Caco-2 (cell line): ENCODE results near the gene DLGAP4. TPM values are rescaled to one million over a fixed set of nuclear protein-coding genes. Genes with fewer than 3 reads are reported as not detected.

Source experiments
- BruUV-seq: library from RNA; stranded (reverse); fragments of 400-500 nt; replicated peaks from 2 replicates; lab custom pipeline; 2021; lab: Mats Ljungman, UMichigan
- CTCF ChIA-PET: fragments of 300-600 bp; sonication (Branson Sonifier 250); formaldehyde crosslinking; loops from one replicate; lab custom pipeline; 2022; ENCODE audit warnings: antibody characterized with exemption; lab: Charles Lee
- POLR2A ChIA-PET: fragments of 300-600 bp; sonication (Branson Sonifier 250); formaldehyde crosslinking; loops from one replicate; lab custom pipeline; 2022; ENCODE audit warnings: antibody characterized with exemption; lab: Charles Lee
- DNase-seq, 2 experiments: peaks; one replicate each; pipeline versions ENCODE4 v3.0.0 to v3.0.0-alpha.2; 2020 to 2022
- H3K27me3 ChIP-seq: replicated peaks from 2 replicates; pipeline ENCODE4 v1.6.0; 2011; ENCODE audit warnings: low read length; ENCODE audit not compliant: control insufficient read depth, insufficient read depth
- H3K36me3 ChIP-seq: 2 replicates; pipeline ENCODE4 v1.5.1; 2011; ENCODE audit warnings: low read length; ENCODE audit not compliant: control insufficient read depth, insufficient read depth
- H3K4me1 ChIP-seq: fragments of 250-450 bp; sonication (Bioruptor Pico); 2 replicates; pipeline ENCODE4 v1.5.1; 2020; ENCODE audit warnings: mild to moderate bottlenecking
- H3K4me3 ChIP-seq: 2 replicates; pipeline ENCODE4 v1.5.1; 2011; ENCODE audit warnings: low read depth, mild to moderate bottlenecking, control low read depth, low read length
- H3K9me3 ChIP-seq: fragments of 250-450 bp; sonication (Bioruptor Pico); 2 replicates; pipeline ENCODE4 v1.5.1; 2020; ENCODE audit warnings: mild to moderate bottlenecking, moderate library complexity
- H3K27ac Mint-ChIP-seq: one replicate; pipeline ENCODE4 v1.8.0; 2022; ENCODE audit warnings: mixed read lengths; ENCODE audit not compliant: unreplicated experiment
- H3K27me3 Mint-ChIP-seq: one replicate; pipeline ENCODE4 v1.8.0; 2022; ENCODE audit warnings: mixed read lengths; ENCODE audit not compliant: insufficient read depth, unreplicated experiment
- H3K36me3 Mint-ChIP-seq: one replicate; pipeline ENCODE4 v1.8.0; 2022; ENCODE audit warnings: mild to moderate bottlenecking, mixed read lengths; ENCODE audit not compliant: insufficient read depth, unreplicated experiment
- H3K4me1 Mint-ChIP-seq: one replicate; pipeline ENCODE4 v1.8.0; 2022; ENCODE audit warnings: low read depth, mixed read lengths; ENCODE audit not compliant: unreplicated experiment
- H3K4me3 Mint-ChIP-seq: one replicate; pipeline ENCODE4 v1.8.0; 2022; ENCODE audit warnings: mild to moderate bottlenecking, moderate library complexity, mixed read lengths; ENCODE audit not compliant: unreplicated experiment
- H3K9me3 Mint-ChIP-seq: one replicate; pipeline ENCODE4 v1.8.0; 2022; ENCODE audit warnings: mixed read lengths; ENCODE audit not compliant: unreplicated experiment
- intact Hi-C: fragments of 100-400 bp; cut with micrococcal nuclease; formaldehyde crosslinking; loops from one replicate; pipeline ENCODE4 v1.10.0; 2022; ENCODE audit not compliant: unreplicated experiment
- total RNA-seq: library from RNA; stranded (reverse); gene quantifications from 2 replicates; pipeline ENCODE4 v1.2.3, GENCODE V29; 2022
- TF ChIP-seq, protein P1 (sequence below), 2 experiments: fragments of 200-600 bp in 1 of 2; IDR thresholded peaks; 1 replicate in 1 of 2; 2 replicates in 1 of 2; pipeline versions ENCODE4 v1.5.1 to v1.8.0; 2011 to 2022; ENCODE audit warnings: antibody characterized with exemption in 1 of 2, control low read depth in 1 of 2, inconsistent platforms in 1 of 2, low read depth in 1 of 2, low read length in 1 of 2, mild to moderate bottlenecking in 1 of 2, moderate library complexity in 1 of 2; ENCODE audit not compliant: insufficient read depth in 1 of 2, severe bottlenecking in 1 of 2, unreplicated experiment in 1 of 2

The DLGAP4 gene
- total RNA-seq, 1 experiment from 2014 or later, result 122 TPM

GRCh38 chr20:36312724-36313441 lies 6.7 kb downstream of the DLGAP4 start:
- Mint-ChIP-seq H3K36me3 (no peaks in the 10 kb centered on the region), H3K4me3 (no peak overlapping the region), H3K9me3 (no peaks in the 10 kb centered on the region), H3K27ac (no peak overlapping the region), H3K4me1 (no peaks in the 10 kb centered on the region), H3K27me3 (peaks cover 21% of the 10 kb centered on the region)
- BruUV-seq, result no TSS peak
- no peak for DNase-seq
- no peaks in the 10 kb centered on the region for H3K4me1 ChIP-seq
- ChIA-PET CTCF (interaction anchor here (0.9 to 1.1 kb wide), 2 partner anchors 39 to 110 kb away, joined by 3 read pairs; no protein-coding TSS in a partner anchor), POLR2A (no interaction called here)
- intact Hi-C loops, result no loop called here
- H3K36me3 ChIP-seq, result no peaks in the 10 kb centered on the region
- H3K9me3 ChIP-seq, result no peaks in the 10 kb centered on the region
- 0 out of 2 replicates have a peak, but pooled peaks cover 1% of the 10 kb centered on the region for H3K27me3 ChIP-seq
- no peak overlapping the region for H3K4me3 ChIP-seq
- TF ChIP-seq, protein P1, sequence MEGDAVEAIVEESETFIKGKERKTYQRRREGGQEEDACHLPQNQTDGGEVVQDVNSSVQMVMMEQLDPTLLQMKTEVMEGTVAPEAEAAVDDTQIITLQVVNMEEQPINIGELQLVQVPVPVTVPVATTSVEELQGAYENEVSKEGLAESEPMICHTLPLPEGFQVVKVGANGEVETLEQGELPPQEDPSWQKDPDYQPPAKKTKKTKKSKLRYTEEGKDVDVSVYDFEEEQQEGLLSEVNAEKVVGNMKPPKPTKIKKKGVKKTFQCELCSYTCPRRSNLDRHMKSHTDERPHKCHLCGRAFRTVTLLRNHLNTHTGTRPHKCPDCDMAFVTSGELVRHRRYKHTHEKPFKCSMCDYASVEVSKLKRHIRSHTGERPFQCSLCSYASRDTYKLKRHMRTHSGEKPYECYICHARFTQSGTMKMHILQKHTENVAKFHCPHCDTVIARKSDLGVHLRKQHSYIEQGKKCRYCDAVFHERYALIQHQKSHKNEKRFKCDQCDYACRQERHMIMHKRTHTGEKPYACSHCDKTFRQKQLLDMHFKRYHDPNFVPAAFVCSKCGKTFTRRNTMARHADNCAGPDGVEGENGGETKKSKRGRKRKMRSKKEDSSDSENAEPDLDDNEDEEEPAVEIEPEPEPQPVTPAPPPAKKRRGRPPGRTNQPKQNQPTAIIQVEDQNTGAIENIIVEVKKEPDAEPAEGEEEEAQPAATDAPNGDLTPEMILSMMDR (IDR thresholded peaks at IDR 0.05; ENCODE audit: insufficient read depth in 1 of 2, low read depth in 1 of 2, low read length in 1 of 2, severe bottlenecking in 1 of 2, unreplicated experiment in 1 of 2), result no peak

DNA sequence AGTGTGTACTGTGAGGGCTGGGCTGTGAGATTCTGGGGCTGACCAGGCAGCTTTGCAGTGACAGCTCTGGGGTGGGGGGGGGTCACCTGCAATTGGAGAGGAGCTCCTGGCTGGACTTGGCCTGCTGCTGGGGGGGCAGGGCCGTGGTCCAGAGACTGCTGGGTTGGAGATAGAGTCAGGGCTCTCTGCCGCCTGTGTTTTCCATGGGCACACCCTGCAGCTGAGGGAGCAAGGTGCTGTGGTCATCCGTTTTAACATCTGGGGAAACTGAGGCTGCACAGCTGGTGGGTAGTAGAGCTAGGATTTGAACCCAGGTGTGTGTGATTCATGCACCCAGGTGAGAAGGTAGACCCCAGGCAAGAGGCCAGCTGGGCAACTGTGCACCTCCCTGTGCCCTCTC lies 7.3 kb downstream of the DLGAP4 start:
- Histone ChIP-seq H3K4me3 (no peak overlapping the region), H3K27me3 (0 out of 2 replicates have a peak, but pooled peaks cover 1% of the 10 kb centered on the region), H3K36me3 (no peaks in the 10 kb centered on the region), H3K9me3 (no peaks in the 10 kb centered on the region), H3K4me1 (no peaks in the 10 kb centered on the region)
- CTCF ChIA-PET, result interaction anchor here (0.9 to 1.1 kb wide), 2 partner anchors 40 to 111 kb away, joined by 3 read pairs; no protein-coding TSS in a partner anchor
- Mint-ChIP-seq H3K36me3 (no peaks in the 10 kb centered on the region), H3K4me3 (no peak overlapping the region), H3K9me3 (no peaks in the 10 kb centered on the region), H3K27me3 (peaks cover 21% of the 10 kb centered on the region), H3K4me1 (no peaks in the 10 kb centered on the region), H3K27ac (no peak overlapping the region)
- TF ChIP-seq, protein P1 (IDR thresholded peaks at IDR 0.05; ENCODE audit: insufficient read depth in 1 of 2, low read depth in 1 of 2, low read length in 1 of 2, severe bottlenecking in 1 of 2, unreplicated experiment in 1 of 2), result no peak
- no TSS peak for BruUV-seq
- POLR2A ChIA-PET, result no interaction called here
- no peak for DNase-seq
- intact Hi-C loops, result no loop called here

GRCh38 chr20:36313926-36314325 lies 7.8 kb downstream of the DLGAP4 start:
- Mint-ChIP-seq H3K4me3 (no peak overlapping the region), H3K27ac (no peak overlapping the region), H3K36me3 (no peaks in the 10 kb centered on the region), H3K27me3 (peaks cover 20% of the 10 kb centered on the region), H3K4me1 (no peaks in the 10 kb centered on the region), H3K9me3 (no peaks in the 10 kb centered on the region)
- Histone ChIP-seq H3K4me3 (no peak overlapping the region), H3K4me1 (no peaks in the 10 kb centered on the region), H3K27me3 (0 out of 2 replicates have a peak, but pooled peaks cover 1% of the 10 kb centered on the region), H3K36me3 (no peaks in the 10 kb centered on the region), H3K9me3 (no peaks in the 10 kb centered on the region)
- POLR2A ChIA-PET, result no interaction called here
- DNase-seq, result peak in 1 of 2 experiments; percentile 41
- CTCF ChIA-PET, result interaction anchor here (1.1 kb wide), 1 partner anchor 40 kb away, joined by 3 read pairs; no protein-coding TSS in a partner anchor
- intact Hi-C loops, result no loop called here
- no TSS peak for BruUV-seq
- TF ChIP-seq, protein P1 (IDR thresholded peaks at IDR 0.05; ENCODE audit: insufficient read depth in 1 of 2, low read depth in 1 of 2, low read length in 1 of 2, severe bottlenecking in 1 of 2, unreplicated experiment in 1 of 2), result no peak
